Spinal cord (tissue), 4 donors: ENCODE results near the gene UQCR11. TPM values are rescaled to one million over a fixed set of nuclear protein-coding genes. Genes with fewer than 3 reads are reported as not detected.

Experiments used
- polyA plus RNA-seq, 2 donors: library from polyadenylated mRNA; unstranded; fragments of 120-200 nt; gene quantifications; one replicate each; pipeline ENCODE4 v1.2.1, GENCODE V29; 2013; ENCODE audit not compliant: insufficient read length in 2 of 2
- small RNA-seq: library from RNA; depleted of rRNA; stranded (forward); fragments of <200 nt; gene quantifications from one replicate; pipeline ENCODE3, GENCODE V24; 2014; ENCODE audit warnings: low replicate concordance
- total RNA-seq, 2 donors: library from RNA; depleted of rRNA in 1 of 2; stranded (reverse); fragments of 120-200 nt in 1 of 2; fragments of >200 nt in 1 of 2; gene quantifications; one replicate each; pipeline versions ENCODE4 v1.2.3 to v1.2.4, GENCODE V29; 2013 to 2014

Gene UQCR11
- total and polyA plus RNA-seq, 4 donors: 60.4 to 203 (median 184) TPM

Small RNA genes within 50 kb of the gene (small RNA-seq; reads per million reads assigned to genes)
- gene AC005943.2: not detected
- not detected for gene RN7SL477P
- gene RNU6-1223P: not detected

Other genes with a start within 250 kb of the UQCR11 start
- 10 to 100 TPM; 43.0 to 98.8 TPM for gene NDUFS7, start 221.6 kb downstream of the UQCR11 start, total RNA-seq
- 100 to 1,000 TPM; 149 to 164 TPM for gene NDUFS7, start 221.6 kb downstream of the UQCR11 start, polyA plus RNA-seq
- 10 to 100 TPM; 15.5 to 30.1 TPM for gene GAMT, start 203.9 kb downstream of the UQCR11 start, total RNA-seq
- 10 to 100 TPM; 77.0 to 81.2 TPM for gene GAMT, start 203.9 kb downstream of the UQCR11 start, polyA plus RNA-seq
- 10 to 100 TPM; 22.1 to 47.6 TPM for gene DAZAP1, start 197.9 kb downstream of the UQCR11 start, total RNA-seq
- gene DAZAP1, start 197.9 kb downstream of the UQCR11 start, polyA plus RNA-seq: 10 to 100 TPM; 64.5 to 84.4 TPM
- gene RPS15, start 167.1 kb downstream of the UQCR11 start, total RNA-seq: 100 to 1,000 TPM; 243 to 719 TPM
- gene RPS15, start 167.1 kb downstream of the UQCR11 start, polyA plus RNA-seq: 100 to 1,000 TPM; 789 to 822 TPM
- gene APC2, start 155.3 kb downstream of the UQCR11 start, total RNA-seq: 10 to 100 TPM; 46.3 to 82.4 TPM
- 100 to 1,000 TPM; 168 to 190 TPM for gene APC2, start 155.3 kb downstream of the UQCR11 start, polyA plus RNA-seq
- gene C19orf25, start 126.2 kb downstream of the UQCR11 start, total RNA-seq: 10 to 100 TPM; 15.6 to 36.1 TPM
- gene C19orf25, start 126.2 kb downstream of the UQCR11 start, polyA plus RNA-seq: 10 to 100 TPM; 45.2 to 45.6 TPM
- 1 to 10 TPM; 2.2 to 5.9 TPM for gene PCSK4, start 115.1 kb downstream of the UQCR11 start, total RNA-seq
- 10 to 100 TPM; 12.6 to 14.4 TPM for gene PCSK4, start 115.1 kb downstream of the UQCR11 start, polyA plus RNA-seq
- gene REEP6, start 114.3 kb downstream of the UQCR11 start, total RNA-seq: 1 to 10 TPM; 3.3 to 4.5 TPM
- gene REEP6, start 114.3 kb downstream of the UQCR11 start, polyA plus RNA-seq: 10 to 100 TPM; 13.1 to 13.3 TPM
- gene ADAMTSL5, start 92.4 kb downstream of the UQCR11 start, total RNA-seq: under 1 TPM; 0.40 to 0.99 TPM
- gene ADAMTSL5, start 92.4 kb downstream of the UQCR11 start, polyA plus RNA-seq: 1 to 10 TPM in 1 of 2 donors, under 1 TPM in 1; 0.82 to 1.6 TPM
- under 1 TPM; 0.59 to 0.66 TPM for gene PLK5, start 81.4 kb downstream of the UQCR11 start, total RNA-seq
- 1 to 10 TPM; 4.2 to 5.9 TPM for gene PLK5, start 81.4 kb downstream of the UQCR11 start, polyA plus RNA-seq
- gene MEX3D, start 37.1 kb downstream of the UQCR11 start, total RNA-seq: 10 to 100 TPM; 17.0 to 43.6 TPM
- gene MEX3D, start 37.1 kb downstream of the UQCR11 start, polyA plus RNA-seq: 10 to 100 TPM; 33.6 to 35.4 TPM
- 10 to 100 TPM; 36.6 to 73.1 TPM for gene MBD3, start 12.6 kb downstream of the UQCR11 start, total RNA-seq
- 100 to 1,000 TPM; 105 to 113 TPM for gene MBD3, start 12.6 kb downstream of the UQCR11 start, polyA plus RNA-seq
- 10 to 100 TPM; 18.8 to 65.8 TPM for gene TCF3, start 47.2 kb upstream of the UQCR11 start, total RNA-seq
- gene TCF3, start 47.2 kb upstream of the UQCR11 start, polyA plus RNA-seq: 10 to 100 TPM; 89.2 to 94.7 TPM
- gene ONECUT3, start 148.0 kb upstream of the UQCR11 start, total RNA-seq: under 1 TPM in 1 of 2 donors, not detected in 1; 0.06 TPM
- under 1 TPM; 0.62 to 0.66 TPM for gene ONECUT3, start 148.0 kb upstream of the UQCR11 start, polyA plus RNA-seq
- gene ATP8B3, start 206.8 kb upstream of the UQCR11 start, total RNA-seq: 1 to 10 TPM; 1.1 to 2.1 TPM
- 1 to 10 TPM; 1.0 to 1.7 TPM for gene ATP8B3, start 206.8 kb upstream of the UQCR11 start, polyA plus RNA-seq
- gene REXO1, start 243.0 kb upstream of the UQCR11 start, total RNA-seq: 10 to 100 TPM in 1 of 2 donors, 1 to 10 TPM in 1; 5.7 to 10.9 TPM
- 10 to 100 TPM; 27.2 to 41.8 TPM for gene REXO1, start 243.0 kb upstream of the UQCR11 start, polyA plus RNA-seq